SK-N-SH (cell line): Measurements from ENCODE around the gene AQP1. TPM values are rescaled to one million over a fixed set of nuclear protein-coding genes. Genes with fewer than 3 reads are reported as not detected.

Experiments used
- CTCF ChIA-PET: fragments of 300-600, 350-600 bp; formaldehyde crosslinking; extraction: SDS; loops from one replicate; lab custom pipeline; 2021; lab: Yijun Ruan, JAX
- POLR2A ChIA-PET: fragments of 350-600 bp; sonication (Branson Sonifier 250); formaldehyde crosslinking; extraction: SDS; loops from one replicate; lab custom pipeline; 2020; ENCODE audit warnings: antibody characterized with exemption, inconsistent platforms; lab: Yijun Ruan, JAX
- DNase-seq: peaks from one replicate; pipeline ENCODE4 v3.0.0; 2012
- H2AFZ ChIP-seq: fragments of 200-600 bp; sonication (generic); 2 replicates; pipeline ENCODE4 v1.8.1; 2016; ENCODE audit warnings: antibody characterized with exemption, mild to moderate bottlenecking, low read depth
- H3F3A ChIP-seq: fragments of 200-600 bp; sonication (generic); replicated peaks from 2 replicates; pipeline ENCODE3; 2016; ENCODE audit warnings: antibody characterized with exemption, mild to moderate bottlenecking; ENCODE audit not compliant: insufficient read depth
- H3K27ac ChIP-seq, 2 experiments: fragments of 200-500 bp in 1 of 2; fragments of 200-600 bp in 1 of 2; sonication (Bioruptor generic) in 1 of 2; sonication (generic), shearing (Covaris generic) in 1 of 2; 2 replicates each; pipeline versions ENCODE4 v1.5.1 to v1.6.1; 2014 to 2016; ENCODE audit warnings: low read depth in 2 of 2, inconsistent platforms in 1 of 2, low read length in 1 of 2, mild to moderate bottlenecking in 1 of 2, mixed read lengths in 1 of 2
- H3K27me3 ChIP-seq: fragments of 200-600 bp; sonication (generic), shearing (Covaris generic); 2 replicates; pipeline ENCODE4 v1.6.1; 2016; ENCODE audit warnings: mixed run types; ENCODE audit not compliant: insufficient read depth
- H3K36me3 ChIP-seq, 2 experiments: fragments of 200-500 bp in 1 of 2; fragments of 200-600 bp in 1 of 2; sonication (Bioruptor generic) in 1 of 2; sonication (generic) in 1 of 2; replicated peaks in 1 of 2; 2 replicates each; pipeline versions ENCODE3 to v1.5.1; 2014 to 2016; ENCODE audit warnings: low read length in 1 of 2, mild to moderate bottlenecking in 1 of 2; ENCODE audit not compliant: insufficient read depth in 2 of 2, control insufficient read depth in 1 of 2
- H3K4me1 ChIP-seq, 2 experiments: fragments of 200-500 bp in 1 of 2; fragments of 200-600 bp in 1 of 2; sonication (Bioruptor generic) in 1 of 2; sonication (generic), shearing (Covaris generic) in 1 of 2; 2 replicates each; pipeline versions ENCODE4 v1.5.1 to v1.6.1; 2014 to 2016; ENCODE audit warnings: low read depth in 1 of 2, low read length in 1 of 2, mixed run types in 1 of 2; ENCODE audit not compliant: insufficient read depth in 2 of 2, control insufficient read depth in 1 of 2
- H3K4me2 ChIP-seq: fragments of 200-600 bp; sonication (generic), shearing (Covaris generic); 2 replicates; pipeline ENCODE4 v1.6.1; 2017; ENCODE audit warnings: mixed run types
- H3K4me3 ChIP-seq, 2 experiments: fragments of 200-500 bp in 1 of 2; fragments of 200-600 bp in 1 of 2; sonication (Bioruptor generic) in 1 of 2; sonication (generic), shearing (Covaris generic) in 1 of 2; 2 replicates each; pipeline versions ENCODE4 v1.5.1 to v1.8.1; 2014 to 2016; ENCODE audit warnings: low read depth in 2 of 2, inconsistent platforms in 1 of 2, low read length in 1 of 2, mild to moderate bottlenecking in 1 of 2, mixed read lengths in 1 of 2, moderate library complexity in 1 of 2
- H3K79me2 ChIP-seq: fragments of 200-600 bp; sonication (generic); 2 replicates; pipeline ENCODE4 v1.8.1; 2017; ENCODE audit warnings: mild to moderate bottlenecking; ENCODE audit not compliant: insufficient read depth
- H3K9ac ChIP-seq: fragments of 200-600 bp; sonication (generic); 2 replicates; pipeline ENCODE4 v1.6.1; 2017; ENCODE audit warnings: mixed run types
- H3K9me2 ChIP-seq: fragments of 200-600 bp; sonication (generic); 2 replicates; pipeline ENCODE4 v1.6.1; 2017; ENCODE audit warnings: mixed run types
- H3K9me3 ChIP-seq: fragments of 200-600 bp; sonication (generic); 2 replicates; pipeline ENCODE4 v1.6.1; 2017; ENCODE audit warnings: mixed run types, mild to moderate bottlenecking, moderate library complexity
- H4K20me1 ChIP-seq: fragments of 200-600 bp; sonication (generic); 2 replicates; pipeline ENCODE4 v1.6.1; 2017; ENCODE audit warnings: mild to moderate bottlenecking, mixed run types; ENCODE audit not compliant: insufficient read depth
- EP300 ChIP-seq, 2 experiments: IDR thresholded peaks; 2 replicates each; pipeline versions ENCODE4 v1.4.0 to v1.6.1; 2012; ENCODE audit warnings: borderline replicate concordance in 1 of 2, low read depth in 1 of 2, low read length in 1 of 2
- GATA2 ChIP-seq: sonication (generic); formaldehyde crosslinking; IDR thresholded peaks from 2 replicates; pipeline ENCODE4 v1.5.0; 2020; ENCODE audit warnings: mild to moderate bottlenecking, missing genetic modification reagents
- POLR2AphosphoS5 ChIP-seq: IDR thresholded peaks from 2 replicates; pipeline ENCODE4 v1.6.1; 2012; ENCODE audit warnings: low read depth, low read length
- WGBS: methylation state at CpG from one replicate; pipeline ENCODE4 v1.1.6; 2017; ENCODE audit warnings: low lambda C conversion rate; 5-methylcytosine and 5-hydroxymethylcytosine counted together
- polyA plus RNA-seq, 3 experiments: library from polyadenylated mRNA; depleted of rRNA; stranded (reverse); fragments of >200 nt; gene quantifications; 2 replicates each; pipeline ENCODE4 v1.2.3, GENCODE V29; 2012
- TF ChIP-seq, protein P1 (sequence below): IDR thresholded peaks from 2 replicates; pipeline ENCODE4 v1.6.1; 2012; ENCODE audit warnings: mild to moderate bottlenecking, low read depth, low read length, moderate library complexity

Gene AQP1
- polyA plus RNA-seq, 1 of the 3 experiments (the other 2 are of a cell fraction), result 1.7 TPM

DNA sequence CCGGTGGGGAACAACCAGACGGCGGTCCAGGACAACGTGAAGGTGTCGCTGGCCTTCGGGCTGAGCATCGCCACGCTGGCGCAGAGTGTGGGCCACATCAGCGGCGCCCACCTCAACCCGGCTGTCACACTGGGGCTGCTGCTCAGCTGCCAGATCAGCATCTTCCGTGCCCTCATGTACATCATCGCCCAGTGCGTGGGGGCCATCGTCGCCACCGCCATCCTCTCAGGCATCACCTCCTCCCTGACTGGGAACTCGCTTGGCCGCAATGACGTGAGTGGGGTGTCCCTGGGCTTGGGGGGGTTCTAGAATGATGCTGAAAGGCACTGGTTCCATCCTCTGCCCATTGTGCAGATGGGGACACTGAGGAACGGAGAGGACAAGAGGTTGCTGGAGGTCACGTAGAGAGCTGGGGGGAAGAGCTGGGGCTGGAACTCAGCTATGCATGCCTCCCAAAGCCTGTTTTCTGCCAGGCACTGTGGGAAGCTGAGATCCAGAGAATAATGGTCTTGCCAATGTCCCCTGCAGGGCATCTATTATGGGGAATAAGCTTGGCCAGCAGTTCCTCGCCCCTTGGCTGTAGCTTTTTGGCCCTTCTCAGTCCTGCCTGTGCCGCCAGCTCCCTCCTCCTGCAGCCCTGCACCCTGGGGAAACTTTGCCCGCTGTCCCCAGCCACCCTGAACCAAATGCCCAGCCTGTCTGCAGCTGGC lies 523 bp downstream of the AQP1 start:
- Histone ChIP-seq H3K4me1 (peaks cover 7 to 75% of the 10 kb centered on the region in 2 experiments; a peak in 2 of 4 replicates), H3K27ac (peak overlapping the region in 1 of 2 experiments; percentile 86; a peak in 2 of 4 replicates), H2AFZ (no peak overlapping the region), H3K9me3 (no peaks in the 10 kb centered on the region), H3K36me3 (no peaks in the 10 kb centered on the region), H3K4me3 (no peak overlapping the region; a peak in 1 of 4 replicates), H3F3A (no peaks in the 10 kb centered on the region), H3K79me2 (no peaks in the 10 kb centered on the region), H3K9ac (no peak overlapping the region), H3K4me2 (0 out of 2 replicates have a peak overlapping the region, but pooled peaks have one; percentile 11), H4K20me1 (no peaks in the 10 kb centered on the region), H3K9me2 (no peaks in the 10 kb centered on the region), H3K27me3 (no peaks in the 10 kb centered on the region)
- TF ChIP-seq POLR2AphosphoS5 (no peak), EP300 (IDR thresholded peaks at IDR 0.05; ENCODE audit: borderline replicate concordance in 1 of 2, low read depth in 1 of 2, low read length in 1 of 2) (peak in 1 of 2 experiments; percentile 8; a peak in 1 of 4 replicates)
- 95% methylated on average over 25 of the region's 26 CpGs for WGBS
- ChIA-PET CTCF (interaction anchor here (1.1 to 10.9 kb wide), 8 partner anchors 10 to 222 kb away, joined by 3 to 84 read pairs (median 4); no protein-coding TSS in a partner anchor), POLR2A (interaction anchor here (0.8 kb wide), 1 partner anchor 26 kb away, joined by 3 read pairs; no protein-coding TSS in a partner anchor)
- no peak for DNase-seq

DNA sequence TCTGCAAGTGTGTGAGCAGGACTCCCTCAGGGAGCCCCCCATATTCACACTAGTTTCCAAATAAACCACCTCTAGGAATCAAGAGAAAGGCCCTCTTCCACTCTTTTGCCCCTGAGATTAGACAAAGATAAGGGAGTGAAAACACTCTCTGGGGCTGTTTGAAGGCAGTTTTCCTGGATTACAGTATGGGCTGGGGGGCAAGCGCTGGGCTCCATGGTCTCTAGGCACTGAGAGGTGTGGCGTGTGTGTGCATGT lies 1.0 kb downstream of the AQP1 start:
- Histone ChIP-seq H3K36me3 (no peaks in the 10 kb centered on the region), H3K4me1 (peaks cover 7 to 75% of the 10 kb centered on the region in 2 experiments; a peak in 2 of 4 replicates), H3K4me2 (0 out of 2 replicates have a peak overlapping the region, but pooled peaks have one; percentile 11), H3K27ac (peak overlapping the region in 1 of 2 experiments; percentile 86; a peak in 2 of 4 replicates), H3K79me2 (no peaks in the 10 kb centered on the region), H2AFZ (no peak overlapping the region), H3K4me3 (no peak overlapping the region; a peak in 1 of 4 replicates), H3K27me3 (no peaks in the 10 kb centered on the region)
- 89% methylated on average over 2 of the region's 2 CpGs for WGBS
- ChIA-PET POLR2A (interaction anchor here (0.8 kb wide), 1 partner anchor 26 kb away, joined by 3 read pairs; no protein-coding TSS in a partner anchor), CTCF (interaction anchor here (1.1 to 10.9 kb wide), 8 partner anchors 10 to 222 kb away, joined by 3 to 84 read pairs (median 4); no protein-coding TSS in a partner anchor)
- no peak for DNase-seq
- TF ChIP-seq GATA2, result peak; percentile 54; the same call in 1 of the 2 replicates
- TF ChIP-seq, protein P1, sequence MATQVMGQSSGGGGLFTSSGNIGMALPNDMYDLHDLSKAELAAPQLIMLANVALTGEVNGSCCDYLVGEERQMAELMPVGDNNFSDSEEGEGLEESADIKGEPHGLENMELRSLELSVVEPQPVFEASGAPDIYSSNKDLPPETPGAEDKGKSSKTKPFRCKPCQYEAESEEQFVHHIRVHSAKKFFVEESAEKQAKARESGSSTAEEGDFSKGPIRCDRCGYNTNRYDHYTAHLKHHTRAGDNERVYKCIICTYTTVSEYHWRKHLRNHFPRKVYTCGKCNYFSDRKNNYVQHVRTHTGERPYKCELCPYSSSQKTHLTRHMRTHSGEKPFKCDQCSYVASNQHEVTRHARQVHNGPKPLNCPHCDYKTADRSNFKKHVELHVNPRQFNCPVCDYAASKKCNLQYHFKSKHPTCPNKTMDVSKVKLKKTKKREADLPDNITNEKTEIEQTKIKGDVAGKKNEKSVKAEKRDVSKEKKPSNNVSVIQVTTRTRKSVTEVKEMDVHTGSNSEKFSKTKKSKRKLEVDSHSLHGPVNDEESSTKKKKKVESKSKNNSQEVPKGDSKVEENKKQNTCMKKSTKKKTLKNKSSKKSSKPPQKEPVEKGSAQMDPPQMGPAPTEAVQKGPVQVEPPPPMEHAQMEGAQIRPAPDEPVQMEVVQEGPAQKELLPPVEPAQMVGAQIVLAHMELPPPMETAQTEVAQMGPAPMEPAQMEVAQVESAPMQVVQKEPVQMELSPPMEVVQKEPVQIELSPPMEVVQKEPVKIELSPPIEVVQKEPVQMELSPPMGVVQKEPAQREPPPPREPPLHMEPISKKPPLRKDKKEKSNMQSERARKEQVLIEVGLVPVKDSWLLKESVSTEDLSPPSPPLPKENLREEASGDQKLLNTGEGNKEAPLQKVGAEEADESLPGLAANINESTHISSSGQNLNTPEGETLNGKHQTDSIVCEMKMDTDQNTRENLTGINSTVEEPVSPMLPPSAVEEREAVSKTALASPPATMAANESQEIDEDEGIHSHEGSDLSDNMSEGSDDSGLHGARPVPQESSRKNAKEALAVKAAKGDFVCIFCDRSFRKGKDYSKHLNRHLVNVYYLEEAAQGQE, result no peak
- TF ChIP-seq, all 33 proteins: peak for 1
- no peaks in the 10 kb centered on the region for H4K20me1 ChIP-seq
- no peak overlapping the region for H3K9ac ChIP-seq
- H3F3A ChIP-seq, result no peaks in the 10 kb centered on the region
- H3K9me3 ChIP-seq, result no peaks in the 10 kb centered on the region
- H3K9me2 ChIP-seq, result no peaks in the 10 kb centered on the region
